DMS53 (cell line): Measurements from ENCODE around the gene EVI5L.
A peak's percentile ranks its signal among the peaks of the same experiment; 100 is the strongest.

Experiments
- DNase-seq: peaks from one replicate; lab custom pipeline; 2025; lab: John Stamatoyannopoulos, UW

The EVI5L gene

DNA sequence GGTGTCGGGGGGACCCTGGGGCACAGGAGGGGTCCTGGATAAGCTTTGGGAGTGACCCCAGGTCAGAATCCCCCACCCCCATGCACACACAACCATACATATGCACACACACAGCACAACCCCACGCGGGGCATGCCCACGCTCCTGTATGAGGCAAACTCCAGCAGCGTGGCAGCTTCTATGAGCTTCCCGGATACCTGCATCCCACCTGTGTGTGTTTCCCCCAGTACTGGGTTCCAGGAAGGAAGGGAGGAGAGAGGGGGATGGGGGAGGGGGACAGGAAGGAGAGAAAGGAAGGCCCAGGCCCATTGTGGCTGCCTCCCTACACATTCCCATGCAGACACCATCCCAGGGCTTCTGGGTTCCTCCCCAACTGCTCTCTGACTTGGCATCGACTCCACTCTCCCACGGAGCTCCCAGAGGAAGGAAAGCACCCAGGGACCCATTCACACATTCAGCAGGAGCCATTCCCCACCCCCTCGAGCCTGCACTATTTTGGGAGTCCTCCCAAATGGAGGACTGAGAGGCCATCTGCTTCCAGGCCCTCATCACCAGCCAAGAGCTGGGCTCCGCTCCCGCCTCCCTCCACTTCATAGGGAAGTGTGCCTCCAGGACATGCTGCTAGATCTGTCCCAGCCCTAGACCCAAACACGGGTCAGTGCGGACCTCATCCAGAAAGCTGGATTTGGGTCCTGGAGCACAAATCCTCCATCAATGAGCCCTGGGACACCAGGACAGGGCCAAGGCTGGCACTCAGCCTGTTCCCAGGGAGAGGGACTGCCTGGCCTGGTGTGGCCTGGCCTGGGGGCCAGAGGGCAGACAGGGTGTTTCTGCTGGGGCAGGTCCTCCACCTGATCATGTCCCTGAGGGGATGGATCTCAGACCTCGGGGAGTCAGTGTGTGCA is 30.9 kb downstream of the EVI5L start:
- no peak for DNase-seq

DNA sequence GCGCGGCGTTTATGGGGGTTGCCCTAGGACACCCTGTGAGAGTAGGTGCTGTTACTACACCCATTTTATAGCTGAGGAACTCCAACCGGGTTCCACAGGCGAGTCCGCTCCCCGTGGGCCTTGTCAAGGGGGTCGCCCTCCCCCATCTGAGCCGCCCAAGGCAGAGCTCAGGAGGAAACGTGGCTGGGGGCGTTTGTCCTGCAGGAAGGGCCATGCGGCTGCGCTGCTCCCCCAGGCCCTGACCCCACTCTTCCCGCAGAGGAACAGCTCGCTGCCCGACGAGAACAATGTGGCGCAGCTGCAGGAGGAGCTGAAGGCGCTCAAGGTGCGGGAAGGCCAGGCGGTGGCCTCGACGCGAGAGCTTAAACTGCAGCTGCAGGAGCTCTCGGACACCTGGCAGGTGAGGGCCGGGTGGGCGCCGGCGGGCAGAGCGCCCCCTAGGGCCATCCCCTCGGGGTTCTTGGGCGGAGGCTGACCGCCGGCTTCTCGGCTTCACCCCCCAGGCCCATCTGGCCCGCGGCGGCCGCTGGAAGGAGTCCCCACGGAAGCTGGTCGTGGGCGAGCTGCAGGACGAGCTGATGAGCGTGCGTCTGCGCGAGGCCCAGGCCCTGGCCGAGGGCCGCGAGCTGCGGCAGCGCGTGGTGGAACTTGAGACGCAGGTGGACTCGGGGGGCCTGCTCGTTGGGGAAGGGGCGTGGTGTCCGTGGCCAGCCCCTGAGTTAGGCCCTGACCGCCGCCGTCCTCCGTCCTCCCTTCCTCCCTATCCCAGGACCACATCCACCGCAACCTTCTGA is 31.8 kb downstream of the EVI5L start:
- peak; percentile 75 for DNase-seq

DNA sequence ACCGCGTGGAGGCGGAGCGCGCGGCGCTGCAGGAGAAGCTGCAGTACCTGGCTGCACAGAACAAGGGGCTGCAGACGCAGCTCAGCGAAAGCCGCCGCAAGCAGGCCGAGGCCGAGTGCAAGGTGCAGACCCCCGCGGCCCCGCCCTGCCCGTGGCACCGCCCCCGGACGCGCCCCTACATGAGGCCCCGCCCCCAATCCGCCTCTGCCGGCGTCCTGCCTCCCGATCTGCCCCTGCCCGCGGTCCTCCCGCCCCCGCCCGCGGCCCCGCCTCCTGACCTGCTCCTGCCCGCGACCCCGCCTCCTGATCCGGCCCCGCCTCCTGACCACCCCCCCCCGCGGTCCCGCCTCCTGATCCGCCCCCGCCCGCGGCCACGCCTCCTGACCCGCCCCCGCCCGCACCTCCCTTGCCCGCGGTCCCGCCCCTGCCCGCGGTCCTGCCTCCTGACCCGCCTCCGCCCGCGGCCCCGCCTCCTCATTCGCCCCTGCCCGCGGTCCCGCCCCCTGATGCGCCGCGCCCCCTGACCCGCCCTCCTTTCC is 32.5 kb downstream of the EVI5L start:
- peak; percentile 89 for DNase-seq

DNA sequence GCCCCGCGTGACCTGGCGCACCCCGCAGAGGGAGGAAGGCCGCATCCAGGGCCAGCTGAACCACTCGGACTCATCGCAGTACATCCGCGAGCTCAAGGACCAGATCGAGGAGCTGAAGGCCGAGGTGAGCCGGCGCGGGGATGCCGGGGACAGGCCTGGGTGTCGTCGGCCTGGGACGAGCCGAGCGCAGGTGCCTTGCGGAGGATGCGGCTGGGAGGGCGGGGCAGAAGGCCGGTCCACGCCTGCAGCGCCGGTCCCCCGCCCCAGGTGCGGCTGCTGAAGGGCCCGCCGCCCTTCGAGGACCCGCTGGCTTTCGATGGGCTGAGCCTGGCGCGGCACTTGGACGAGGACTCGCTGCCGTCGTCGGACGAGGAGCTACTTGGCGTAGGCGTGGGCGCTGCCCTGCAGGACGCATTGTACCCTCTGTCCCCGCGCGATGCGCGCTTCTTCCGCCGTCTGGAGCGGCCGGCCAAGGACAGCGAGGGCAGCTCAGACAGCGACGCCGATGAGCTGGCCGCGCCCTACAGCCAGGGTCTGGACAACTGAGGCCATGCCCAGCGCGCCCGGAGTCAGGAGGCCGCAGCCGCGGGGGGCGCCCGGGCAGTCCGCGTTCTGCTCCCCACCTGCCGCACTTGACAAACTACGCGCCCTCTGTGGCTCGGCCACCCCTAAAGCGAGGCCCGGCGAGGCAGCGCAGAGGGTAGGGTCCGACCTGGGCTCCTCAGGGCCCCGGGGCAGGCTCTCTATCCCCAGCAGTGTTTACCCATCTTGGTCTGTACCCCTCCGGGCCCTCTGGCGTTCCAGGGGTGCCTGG is 33.3 kb downstream of the EVI5L start:
- DNase-seq: peak; percentile 83

DNA sequence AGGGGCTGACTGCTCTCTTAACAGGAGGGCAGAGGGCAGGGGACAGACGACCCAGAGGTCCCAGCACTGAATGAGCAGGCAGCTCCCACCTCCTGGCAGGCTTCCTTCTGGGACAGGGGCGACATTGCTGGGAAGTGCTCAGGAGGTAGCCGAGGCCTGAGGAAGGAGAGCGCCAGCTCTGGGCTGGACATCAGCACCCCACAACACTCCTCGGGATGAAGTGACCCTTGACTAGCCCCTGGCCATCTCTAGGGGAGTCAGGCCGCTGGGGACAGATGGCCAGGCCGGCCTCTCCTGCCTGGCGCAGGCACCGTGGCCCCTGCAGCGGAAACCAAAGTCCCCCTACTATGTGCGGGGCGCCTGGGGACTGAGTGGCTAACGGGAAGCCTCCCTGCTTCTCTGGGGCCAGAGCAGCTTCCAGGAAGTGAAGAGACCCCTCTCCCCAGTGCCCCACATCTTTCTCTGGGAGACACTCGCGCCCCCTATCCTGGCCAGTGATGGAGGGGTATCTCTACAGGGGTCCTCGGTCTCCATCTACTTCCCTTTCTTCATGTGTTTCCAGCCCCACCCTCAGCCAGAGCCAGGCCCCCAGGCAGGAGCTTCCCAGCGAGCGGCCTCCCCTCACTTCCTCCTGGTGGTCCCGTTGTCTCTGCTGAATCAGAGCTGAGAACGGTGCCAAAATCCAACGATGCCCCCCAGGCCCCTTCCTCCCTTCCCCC is 34.1 kb downstream of the EVI5L start:
- no peak for DNase-seq

DNA sequence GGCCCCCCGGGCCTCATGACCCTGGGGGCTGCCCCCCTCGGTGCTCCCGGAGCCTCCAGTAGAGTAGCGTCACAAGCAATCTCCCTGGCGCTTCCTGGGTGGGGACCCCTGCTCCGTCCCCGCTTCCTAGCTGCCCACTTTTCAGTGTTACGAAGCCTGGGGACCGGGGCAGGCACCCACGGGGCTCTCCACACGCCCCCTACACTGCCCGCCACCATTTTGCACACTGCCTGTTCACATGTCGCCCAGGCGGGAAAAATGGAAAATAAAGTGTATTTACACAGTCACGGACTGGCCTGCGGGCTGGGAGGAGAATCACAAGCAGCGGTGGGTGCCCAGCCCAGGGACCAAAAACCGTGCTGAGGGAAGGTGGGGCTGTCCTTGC is 34.7 kb downstream of the EVI5L start:
- DNase-seq: peak; percentile 36

DNA sequence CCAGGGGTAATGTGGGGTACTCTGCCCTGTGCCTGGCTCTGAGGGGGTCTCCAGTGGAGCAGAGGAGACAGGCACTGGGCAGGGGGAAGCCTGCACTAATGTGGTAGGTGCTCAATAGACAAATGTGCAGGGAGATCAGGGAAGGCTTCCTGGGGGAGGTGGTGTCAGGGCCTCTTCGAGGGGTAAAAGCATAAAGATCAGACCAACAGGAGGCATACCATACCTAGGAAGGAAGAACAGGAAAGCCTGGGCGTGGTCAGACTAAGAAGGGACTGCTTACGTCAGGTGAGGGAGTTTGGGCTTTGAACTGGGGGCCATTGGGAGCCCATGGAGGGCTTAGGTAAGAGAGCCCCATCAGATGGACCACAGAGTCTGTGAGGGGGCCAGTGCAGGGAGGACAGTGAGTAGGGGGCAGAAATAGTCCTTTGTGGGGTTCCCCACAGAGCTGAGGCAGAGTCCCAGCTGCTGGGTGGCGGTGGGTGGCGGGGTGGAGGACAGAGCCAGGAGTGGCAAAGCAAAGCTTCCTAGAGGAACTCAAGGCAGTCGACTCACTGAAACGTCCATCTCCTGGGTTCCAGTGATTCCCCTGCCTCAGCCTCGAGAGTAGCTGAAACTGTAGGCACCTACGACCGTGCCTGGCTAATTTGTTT is 35.4 kb downstream of the EVI5L start:
- DNase-seq: no peak

DNA sequence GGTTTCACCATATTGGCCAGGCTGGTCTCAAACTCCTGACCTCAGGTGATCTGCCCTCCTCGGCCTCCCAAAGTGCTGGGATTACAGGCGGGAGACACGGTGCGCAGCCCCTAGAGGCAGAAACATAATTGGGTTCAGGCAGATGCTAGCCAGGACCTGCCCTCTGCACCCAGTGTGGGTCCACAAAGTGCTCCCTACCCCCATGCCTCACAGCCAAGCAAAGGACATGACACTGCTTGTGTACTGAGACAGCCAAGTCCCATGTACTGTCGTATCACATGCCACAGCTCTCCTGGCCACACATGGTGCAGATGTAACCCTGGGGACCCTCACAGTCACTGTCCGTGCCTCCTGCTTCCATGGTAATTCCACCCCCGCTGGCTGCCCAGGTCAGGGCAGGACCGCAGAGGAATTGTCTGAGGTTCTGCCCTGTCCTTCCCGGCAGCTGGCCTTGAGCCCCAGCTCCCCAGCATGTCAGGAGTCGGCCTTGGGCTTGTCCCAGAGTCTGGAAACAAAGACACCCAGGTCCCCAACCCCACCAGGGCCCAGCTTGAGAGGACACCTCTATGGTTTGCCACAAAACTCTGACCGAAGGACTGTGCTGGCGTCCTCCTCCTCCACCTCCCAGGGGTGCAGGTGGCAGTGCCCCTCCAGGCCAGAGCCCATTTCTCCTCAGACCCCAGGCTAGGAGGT is 36.5 kb downstream of the EVI5L start:
- DNase-seq: no peak

DNA sequence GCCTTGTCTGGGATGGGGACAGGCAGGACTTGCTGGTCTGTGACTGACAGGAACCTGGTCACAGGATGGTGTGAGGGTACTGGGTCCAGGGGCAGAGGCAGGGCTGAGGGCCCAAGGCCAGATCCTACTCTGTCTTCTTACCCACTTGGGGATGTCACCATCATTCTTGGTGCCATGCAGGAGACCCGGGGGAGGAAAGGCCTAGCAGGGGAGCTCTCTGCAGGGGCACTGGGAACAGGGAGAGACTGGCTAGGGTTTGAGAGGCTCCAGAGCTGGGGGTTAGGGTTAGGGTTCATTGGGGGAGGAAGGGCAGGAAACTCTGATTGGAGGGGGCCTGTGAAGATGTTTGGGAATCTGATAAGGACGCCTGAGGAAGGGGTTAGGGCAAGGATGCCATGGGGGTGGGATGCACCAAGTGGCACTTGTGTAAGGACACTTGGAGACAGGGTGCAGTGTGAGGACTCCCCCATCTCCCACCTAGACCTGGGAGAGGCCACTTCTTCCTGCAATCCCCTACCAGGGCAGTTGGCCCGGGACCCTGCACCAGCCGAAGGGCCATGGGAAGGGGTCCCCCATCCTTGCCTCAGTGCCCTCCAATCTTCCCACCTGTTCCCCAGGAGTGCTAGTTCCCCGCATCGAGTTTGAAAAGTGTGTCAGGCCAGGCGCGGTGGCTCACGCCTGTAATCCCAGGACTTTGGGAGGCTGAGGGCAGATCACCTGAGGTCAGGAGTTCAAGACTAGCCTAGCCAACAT is 37.2 kb downstream of the EVI5L start:
- DNase-seq: no peak

DNA sequence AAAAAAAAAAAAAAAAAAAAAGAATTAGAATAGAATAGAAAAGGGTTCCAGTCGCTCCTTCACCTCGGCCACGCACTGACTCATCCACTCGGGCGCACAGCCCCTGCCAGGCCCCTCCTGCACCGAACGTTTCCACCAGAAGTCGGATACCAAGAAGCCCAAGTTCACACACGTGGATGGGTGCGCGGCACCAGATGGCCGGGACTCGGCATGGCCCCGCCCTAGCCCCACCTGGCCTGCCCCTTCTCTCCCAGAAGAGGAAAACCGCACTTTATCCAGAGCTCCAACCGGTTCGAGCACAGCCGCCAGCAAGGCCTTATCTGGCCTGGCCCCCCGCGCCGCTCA is 38.3 kb downstream of the EVI5L start:
- DNase-seq: peak; percentile 83

DNA sequence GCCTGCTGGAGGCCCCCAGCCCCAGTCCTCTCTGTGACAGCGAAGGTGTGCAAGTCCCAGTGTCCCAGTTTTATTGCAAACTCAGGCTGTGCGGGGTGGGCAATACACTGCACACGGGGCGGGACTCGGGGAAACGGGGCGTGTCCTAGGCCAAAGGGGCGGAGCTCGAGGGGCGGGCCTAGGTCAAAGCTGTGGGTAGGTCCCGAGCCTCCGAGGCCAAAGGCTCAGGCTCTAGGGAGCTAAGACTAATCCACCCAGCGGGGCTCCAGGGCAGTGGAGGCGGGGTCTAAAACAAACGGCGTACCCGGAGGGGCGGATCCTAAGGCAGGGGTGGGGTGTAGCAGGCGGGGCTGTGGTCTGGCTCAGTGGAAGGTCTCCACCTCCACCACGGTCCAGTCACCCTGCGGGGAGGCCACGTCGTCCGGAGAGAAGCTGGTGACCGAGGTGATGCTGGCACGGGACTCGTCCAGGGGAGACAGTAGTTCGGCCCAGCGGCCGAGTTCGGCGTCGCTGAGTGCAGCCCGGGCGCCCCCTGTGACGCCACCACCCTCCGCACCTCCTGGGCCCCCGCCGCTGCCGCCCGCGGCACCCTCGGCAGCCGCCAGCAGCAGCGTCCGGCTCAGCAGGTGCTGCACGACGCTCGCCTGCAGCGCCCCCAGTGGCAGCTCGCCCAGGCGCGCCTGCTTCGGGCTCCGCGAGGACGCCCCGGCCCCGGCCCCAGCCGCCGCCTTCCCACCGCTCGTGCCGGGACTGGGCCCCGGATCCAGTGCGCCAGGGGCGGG is 38.8 kb downstream of the EVI5L start:
- peak; percentile 90 for DNase-seq

DNA sequence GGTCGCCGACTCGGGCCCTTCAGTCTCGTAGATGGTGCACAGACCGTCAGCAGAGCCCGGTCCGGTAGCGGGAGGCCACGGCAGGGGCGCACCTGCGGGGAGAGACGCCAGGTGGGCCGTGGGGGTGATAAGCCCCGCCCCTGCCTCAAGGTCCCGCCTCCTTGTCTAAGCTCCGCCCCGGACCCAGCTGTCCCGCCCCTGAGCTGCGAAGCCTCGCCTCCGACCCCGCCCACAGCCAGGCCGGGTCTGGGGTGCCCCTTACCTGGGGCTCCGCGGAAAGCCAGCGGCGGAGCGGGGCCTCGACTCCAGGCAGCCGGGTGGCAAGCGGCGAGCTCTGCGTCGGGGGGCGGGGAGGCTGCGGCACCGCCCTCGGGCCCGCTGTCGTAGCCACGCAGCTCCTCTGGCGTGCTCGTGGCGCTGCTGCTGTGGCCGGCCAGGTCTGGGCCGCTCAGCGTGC is 39.5 kb downstream of the EVI5L start:
- DNase-seq: peak; percentile 67

DNA sequence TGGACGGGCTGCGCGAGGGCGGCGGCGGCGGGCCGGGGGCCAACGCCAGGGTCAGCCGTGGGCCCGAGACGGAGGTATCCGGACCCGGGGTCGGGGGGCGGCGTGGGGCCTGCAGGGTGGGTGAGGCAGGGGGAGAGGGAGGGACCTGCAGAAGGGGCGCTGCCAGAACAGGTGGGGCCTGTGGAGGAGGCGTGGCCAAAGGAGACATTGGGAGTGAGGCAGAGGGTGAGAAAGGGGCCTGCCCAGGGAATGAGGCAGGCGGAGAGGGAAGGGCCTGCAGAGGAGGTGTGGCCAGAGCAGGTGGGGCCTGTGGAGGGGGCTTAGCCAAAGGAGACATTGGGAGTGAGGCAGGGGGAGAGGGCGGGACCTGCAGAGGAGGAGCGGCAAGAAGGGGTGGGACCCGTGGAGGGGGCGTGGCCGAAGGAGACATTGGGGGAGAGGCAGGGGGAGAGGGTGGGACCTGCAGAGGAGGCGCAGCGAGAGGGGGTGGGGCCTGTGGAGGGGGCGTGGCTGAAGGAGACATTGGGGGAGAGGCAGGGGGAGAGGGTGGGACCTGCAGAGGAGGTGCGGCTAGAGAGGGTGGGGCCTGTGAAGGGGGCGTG is 40.0 kb downstream of the EVI5L start:
- DNase-seq: no peak

DNA sequence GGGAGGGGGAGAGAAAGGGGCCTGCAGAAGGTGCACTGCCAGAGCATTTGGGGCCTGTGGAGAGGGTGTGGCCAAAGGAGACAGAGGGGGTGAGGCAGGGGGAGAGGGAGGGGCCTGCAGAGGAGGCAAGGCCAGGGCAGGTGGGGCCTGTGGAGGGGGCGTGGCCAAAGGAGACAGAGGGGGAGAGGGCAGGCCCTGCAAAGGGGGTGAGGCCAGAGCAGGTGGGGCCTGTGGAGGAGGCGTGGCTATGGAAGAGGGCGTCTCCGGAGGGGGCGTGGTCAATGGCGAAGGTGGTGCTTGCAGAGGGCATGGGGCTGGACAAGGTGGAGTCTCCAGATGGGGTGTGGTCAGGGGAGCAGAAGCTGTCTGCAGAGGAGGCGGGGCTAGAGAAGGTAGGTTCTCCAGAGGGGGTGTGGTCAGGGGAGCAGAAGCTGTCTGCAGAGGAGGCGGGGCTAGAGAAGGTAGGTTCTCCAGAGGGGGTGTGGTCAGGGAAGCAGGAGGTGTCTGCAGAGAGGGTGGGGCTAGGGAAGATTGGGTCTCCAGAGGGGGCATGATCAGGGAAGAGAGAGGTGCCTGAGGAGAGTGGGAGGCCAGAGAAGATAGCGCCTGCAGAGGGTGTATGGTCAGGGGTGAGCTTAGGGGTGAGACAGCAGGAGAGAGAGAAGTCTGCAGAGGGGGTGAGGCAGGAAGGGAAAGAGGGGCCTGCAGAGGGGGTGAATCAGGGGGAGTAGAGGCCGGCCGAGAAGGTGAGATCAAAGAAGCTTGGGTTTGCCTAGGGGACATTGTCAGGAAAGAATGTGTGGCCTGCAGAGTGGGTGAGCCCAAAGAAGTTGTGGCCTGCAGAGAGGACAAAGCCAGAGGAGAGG is 40.8 kb downstream of the EVI5L start:
- peak; percentile 63 for DNase-seq

DNA sequence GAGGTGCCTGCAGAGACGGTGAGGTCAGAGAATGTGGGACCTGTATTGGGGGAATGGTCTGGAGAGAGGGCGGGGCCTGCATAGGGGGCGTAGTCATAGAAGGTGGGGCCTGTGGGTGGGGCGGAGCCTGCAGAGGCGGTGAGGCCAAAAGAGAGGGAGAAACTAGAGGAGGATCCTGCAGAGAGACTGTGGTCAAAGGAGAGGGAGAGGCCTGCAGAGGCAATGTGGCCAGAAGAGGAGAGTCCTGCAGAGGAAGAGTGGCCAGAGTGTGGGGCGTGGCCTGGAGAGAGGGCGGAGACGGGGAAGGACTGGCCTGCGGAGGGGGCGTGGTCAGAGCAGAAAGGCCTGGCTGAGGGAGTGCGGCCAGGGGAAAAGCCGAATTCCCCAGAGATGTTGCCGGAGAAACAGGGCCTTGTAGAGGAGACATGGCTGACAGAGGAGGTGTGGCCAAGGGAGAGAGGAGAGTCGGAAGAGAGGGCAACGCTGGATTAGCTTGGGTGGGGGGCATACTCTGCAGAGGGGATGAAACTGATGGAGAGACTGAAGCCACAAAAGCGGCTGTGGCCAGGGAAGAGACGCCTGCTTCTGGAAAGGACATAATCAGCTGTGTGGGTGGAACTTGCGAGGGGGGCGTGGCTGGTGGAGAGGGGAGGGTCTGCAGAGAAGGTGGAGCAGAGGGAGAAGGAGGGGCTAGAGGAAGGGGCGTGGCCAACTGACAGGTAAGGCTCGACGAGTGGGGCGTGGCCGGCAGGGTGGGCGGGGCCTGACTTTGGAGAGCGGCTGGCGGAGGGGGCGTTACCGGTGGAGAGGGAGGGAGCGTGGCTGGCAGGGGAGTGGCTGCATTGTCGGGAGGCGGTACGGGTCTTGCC is 41.7 kb downstream of the EVI5L start:
- peak; percentile 79 for DNase-seq
